KMS-11 (cell line): ENCODE measurements around the gene SEMA6C.

ENCODE experiments used
- H2AFZ ChIP-seq: fragments of 200-600 bp; sonication (generic); 2 replicates; pipeline ENCODE4 v1.6.1; 2016; ENCODE audit warnings: antibody characterized with exemption, mixed run types, low read depth
- H3K27ac ChIP-seq: fragments of 200-600 bp; sonication (generic); 2 replicates; pipeline ENCODE4 v1.6.1; 2016; ENCODE audit warnings: mild to moderate bottlenecking, mixed run types
- H3K27me3 ChIP-seq: fragments of 200-600 bp; sonication (generic); 2 replicates; pipeline ENCODE4 v1.6.1; 2017; ENCODE audit warnings: mild to moderate bottlenecking, low read depth, mixed run types, moderate library complexity; ENCODE audit not compliant: insufficient read depth
- H3K36me3 ChIP-seq: fragments of 200-600 bp; sonication (generic); 2 replicates; pipeline ENCODE4 v1.6.1; 2017; ENCODE audit warnings: mild to moderate bottlenecking, mixed run types; ENCODE audit not compliant: insufficient read depth
- H3K4me1 ChIP-seq: fragments of 200-600 bp; sonication (generic); 2 replicates; pipeline ENCODE4 v1.6.1; 2016; ENCODE audit warnings: mild to moderate bottlenecking, low read depth, mixed run types; ENCODE audit not compliant: poor library complexity, severe bottlenecking
- H3K4me2 ChIP-seq: fragments of 200-600 bp; sonication (generic); 2 replicates; pipeline ENCODE4 v1.7.0; 2016; ENCODE audit warnings: mild to moderate bottlenecking, mixed run types
- H3K4me3 ChIP-seq: fragments of 200-600 bp; sonication (generic); IDR thresholded peaks from 2 replicates; pipeline ENCODE4 v1.6.1; 2017; ENCODE audit warnings: low read depth, low read length, mixed read lengths; ENCODE audit not compliant: insufficient read depth
- H3K79me2 ChIP-seq: fragments of 200-600 bp; sonication (generic); 2 replicates; pipeline ENCODE4 v1.6.1; 2016; ENCODE audit warnings: low read depth, mixed run types; ENCODE audit not compliant: insufficient read depth
- H3K9ac ChIP-seq: fragments of 200-600 bp; sonication (generic); 2 replicates; pipeline ENCODE4 v1.6.1; 2016; ENCODE audit warnings: mild to moderate bottlenecking, mixed run types
- H4K20me1 ChIP-seq: fragments of 200-600 bp; sonication (generic); 2 replicates; pipeline ENCODE4 v1.6.1; 2016; ENCODE audit warnings: mild to moderate bottlenecking, mixed run types; ENCODE audit not compliant: insufficient read depth
- TF ChIP-seq, protein P1 (sequence below): fragments of 200-600 bp; sonication (generic); conservative IDR thresholded peaks from 2 replicates; pipeline ENCODE4 v1.6.1; 2017; ENCODE audit warnings: low read depth, mild to moderate bottlenecking, antibody characterized with exemption, low read length, moderate library complexity, mixed read lengths

Gene SEMA6C

DNA sequence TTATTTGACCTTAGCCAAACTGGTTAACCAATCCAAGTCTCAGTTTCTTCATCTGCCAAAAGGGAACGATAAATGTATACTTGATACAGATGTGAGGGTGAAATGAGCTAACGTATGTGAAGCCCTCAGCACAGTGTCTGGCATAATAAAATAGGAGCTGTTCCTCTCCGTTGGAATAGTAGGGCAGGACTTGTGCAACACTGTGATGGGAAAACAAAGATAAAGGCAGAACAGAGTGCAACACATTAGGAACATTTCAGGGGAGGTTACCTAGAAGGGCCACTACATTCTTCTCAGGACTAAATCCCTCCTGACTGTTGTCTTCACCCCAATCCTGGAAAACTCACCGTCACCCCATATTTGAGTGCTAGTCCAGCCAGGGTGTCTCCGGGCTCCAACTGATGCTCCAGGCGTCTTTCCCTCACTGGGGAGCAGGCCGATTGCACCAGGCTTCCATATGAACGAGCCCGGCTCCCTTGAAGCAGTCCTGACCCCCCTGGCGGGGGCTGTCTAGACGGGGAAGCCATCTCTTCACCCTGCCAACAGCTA is 18.4 kb upstream of the SEMA6C start:
- H3K36me3 ChIP-seq, result peaks cover 7% of the 10 kb centered on the region; the same call in 1 of the 2 replicates

DNA sequence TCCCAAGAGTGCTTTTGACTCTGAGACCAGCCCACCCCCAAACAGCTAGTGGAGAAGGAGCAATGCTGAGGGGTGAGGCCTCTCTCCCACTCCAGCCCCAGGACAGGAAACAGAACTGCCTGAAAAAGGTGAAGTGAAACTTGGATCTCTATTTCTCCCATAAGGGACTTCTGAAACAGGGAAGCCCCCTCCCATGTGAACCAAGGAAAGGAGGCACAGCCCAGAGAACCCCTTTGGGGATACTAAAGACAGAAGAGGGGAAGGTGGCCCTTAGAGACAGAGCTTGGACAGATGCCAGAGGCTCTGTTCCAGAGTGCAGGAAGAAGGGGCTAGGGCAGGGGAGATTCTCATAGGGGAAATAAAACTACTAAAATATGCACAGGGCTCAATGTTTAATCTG is 12.9 kb upstream of the SEMA6C start:
- Histone ChIP-seq H3K36me3 (no peaks in the 10 kb centered on the region), H3K4me3 (no peak overlapping the region), H3K4me1 (peaks cover 22% of the 10 kb centered on the region), H3K9ac (no peak overlapping the region), H3K27me3 (no peaks in the 10 kb centered on the region), H3K4me2 (no peak overlapping the region), H3K79me2 (no peaks in the 10 kb centered on the region), H3K27ac (no peak overlapping the region), H2AFZ (no peak overlapping the region), H4K20me1 (no peaks in the 10 kb centered on the region)
- TF ChIP-seq, protein P1, sequence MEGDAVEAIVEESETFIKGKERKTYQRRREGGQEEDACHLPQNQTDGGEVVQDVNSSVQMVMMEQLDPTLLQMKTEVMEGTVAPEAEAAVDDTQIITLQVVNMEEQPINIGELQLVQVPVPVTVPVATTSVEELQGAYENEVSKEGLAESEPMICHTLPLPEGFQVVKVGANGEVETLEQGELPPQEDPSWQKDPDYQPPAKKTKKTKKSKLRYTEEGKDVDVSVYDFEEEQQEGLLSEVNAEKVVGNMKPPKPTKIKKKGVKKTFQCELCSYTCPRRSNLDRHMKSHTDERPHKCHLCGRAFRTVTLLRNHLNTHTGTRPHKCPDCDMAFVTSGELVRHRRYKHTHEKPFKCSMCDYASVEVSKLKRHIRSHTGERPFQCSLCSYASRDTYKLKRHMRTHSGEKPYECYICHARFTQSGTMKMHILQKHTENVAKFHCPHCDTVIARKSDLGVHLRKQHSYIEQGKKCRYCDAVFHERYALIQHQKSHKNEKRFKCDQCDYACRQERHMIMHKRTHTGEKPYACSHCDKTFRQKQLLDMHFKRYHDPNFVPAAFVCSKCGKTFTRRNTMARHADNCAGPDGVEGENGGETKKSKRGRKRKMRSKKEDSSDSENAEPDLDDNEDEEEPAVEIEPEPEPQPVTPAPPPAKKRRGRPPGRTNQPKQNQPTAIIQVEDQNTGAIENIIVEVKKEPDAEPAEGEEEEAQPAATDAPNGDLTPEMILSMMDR, result no peak

More for the DNA sequence above, 18.4 kb upstream of the SEMA6C start:
- no peak overlapping the region for H3K9ac ChIP-seq
- peak overlapping the region; percentile 91 for H3K4me2 ChIP-seq
- H2AFZ ChIP-seq, result peak overlapping the region; percentile 90; the same call in 1 of the 2 replicates
- no peak overlapping the region for H3K27ac ChIP-seq
- TF ChIP-seq, protein P1, result no peak
- no peaks in the 10 kb centered on the region for H4K20me1 ChIP-seq
- H3K4me1 ChIP-seq, result peaks cover 24% of the 10 kb centered on the region
- H3K79me2 ChIP-seq, result peaks cover 17% of the 10 kb centered on the region
- H3K4me3 ChIP-seq, result peak overlapping the region; percentile 97
- H3K27me3 ChIP-seq, result no peaks in the 10 kb centered on the region

DNA sequence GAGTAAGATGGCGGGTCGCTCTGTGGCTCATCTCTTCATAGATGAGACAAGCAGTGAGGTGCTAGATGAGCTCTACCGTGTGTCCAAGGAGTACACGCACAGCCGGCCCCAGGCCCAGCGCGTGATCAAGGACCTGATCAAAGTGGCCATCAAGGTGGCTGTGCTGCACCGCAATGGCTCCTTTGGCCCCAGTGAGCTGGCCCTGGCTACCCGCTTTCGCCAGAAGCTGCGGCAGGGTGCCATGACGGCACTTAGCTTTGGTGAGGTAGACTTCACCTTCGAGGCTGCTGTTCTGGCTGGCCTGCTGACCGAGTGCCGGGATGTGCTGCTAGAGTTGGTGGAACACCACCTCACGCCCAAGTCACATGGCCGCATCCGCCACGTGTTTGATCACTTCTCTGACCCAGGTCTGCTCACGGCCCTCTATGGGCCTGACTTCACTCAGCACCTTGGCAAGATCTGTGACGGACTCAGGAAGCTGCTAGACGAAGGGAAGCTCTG is 12.4 kb upstream of the SEMA6C start:
- TF ChIP-seq, protein P1, result no peak
- no peak overlapping the region for H3K4me2 ChIP-seq
- no peak overlapping the region for H2AFZ ChIP-seq
- H3K79me2 ChIP-seq, result no peaks in the 10 kb centered on the region
- no peak overlapping the region for H3K4me3 ChIP-seq
- no peaks in the 10 kb centered on the region for H4K20me1 ChIP-seq
- H3K4me1 ChIP-seq, result peaks cover 22% of the 10 kb centered on the region
- no peaks in the 10 kb centered on the region for H3K27me3 ChIP-seq
- H3K9ac ChIP-seq, result no peak overlapping the region
- H3K27ac ChIP-seq, result no peak overlapping the region
- H3K36me3 ChIP-seq, result no peaks in the 10 kb centered on the region

DNA sequence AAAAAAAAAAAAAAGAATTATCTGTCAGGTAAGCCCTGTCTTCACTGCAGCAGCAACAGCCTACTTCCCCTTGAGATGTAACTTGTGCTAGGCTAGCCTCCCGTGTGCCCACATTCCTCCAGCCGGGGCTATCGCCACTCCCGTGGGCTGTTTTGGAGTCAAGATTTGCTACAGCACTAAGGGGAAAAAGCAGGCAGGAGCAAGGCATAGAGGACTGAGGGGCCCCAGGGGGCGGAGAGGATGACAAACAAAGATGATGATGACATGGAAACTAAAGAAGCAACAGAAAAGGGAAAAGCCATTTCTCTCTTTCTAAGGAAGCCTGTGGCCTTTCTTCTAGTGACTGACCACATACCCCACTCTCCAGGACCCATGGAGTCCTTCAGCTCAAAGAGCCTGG is 11.9 kb upstream of the SEMA6C start:
- H3K79me2 ChIP-seq, result no peaks in the 10 kb centered on the region
- H3K36me3 ChIP-seq, result no peaks in the 10 kb centered on the region
- H4K20me1 ChIP-seq, result no peaks in the 10 kb centered on the region
- TF ChIP-seq, protein P1, result no peak
- no peak overlapping the region for H3K4me2 ChIP-seq
- no peak overlapping the region for H3K27ac ChIP-seq
- peaks cover 22% of the 10 kb centered on the region for H3K4me1 ChIP-seq
- H3K9ac ChIP-seq, result no peak overlapping the region
- H3K4me3 ChIP-seq, result no peak overlapping the region
- H2AFZ ChIP-seq, result no peak overlapping the region
- no peaks in the 10 kb centered on the region for H3K27me3 ChIP-seq
